ENCODE results near the gene SSUH2.

GRCh38 chr3:8635631-8636030, 9.0 kb downstream of the SSUH2 start:
- TF ChIP-seq CTCF (conservative IDR thresholded peaks at IDR 0.05; ENCODE audit: low read length) (peak; percentile 30; the same call in 1 of the 2 replicates), EZH2phosphoT487 (IDR thresholded peaks at IDR 0.05; ENCODE audit: borderline replicate concordance, low read depth, low read length) (no peak)

Data from OCI-LY7 (cell line).